Measurements from ENCODE around the gene SYT17. TPM values are rescaled to one million over a fixed set of nuclear protein-coding genes. Genes with fewer than 3 reads are reported as not detected.
A peak's percentile ranks its signal among the peaks of the same experiment; 100 is the strongest.

The SYT17 gene
- total and polyA plus RNA-seq, 9 donors: 3.1 to 7.1 (median 4.6) TPM

- H3K27ac ChIP-seq (ENCODE audit: low read length): no peak overlapping the region
- H3K4me1 ChIP-seq (ENCODE audit: control insufficient read depth, insufficient read depth, low read length): no peaks in the 10 kb centered on the region
- no peaks in the 10 kb centered on the region for H3K36me3 ChIP-seq (ENCODE audit: control insufficient read depth, insufficient read depth, low read length)
- WGBS (ENCODE audit: insufficient coverage): 66% methylated on average over 2 of the region's 2 CpGs
- no peaks in the 10 kb centered on the region for H3K9me3 ChIP-seq (replicated peaks; ENCODE audit: control insufficient read depth, low read depth, low read length)
- H3K4me3 ChIP-seq (ENCODE audit: low read length): no peak overlapping the region
- peak; percentile 20 for DNase-seq
- H3K27me3 ChIP-seq (ENCODE audit: control insufficient read depth, insufficient read depth, low read length): peaks cover 2% of the 10 kb centered on the region
These were observed 136.7 kb downstream of the SYT17 start for GRCh38 chr16:19304750-19305149.

GRCh38 chr16:19305443-19305842 lies 137.4 kb downstream of the SYT17 start:
- no peak overlapping the region for H3K4me3 ChIP-seq (ENCODE audit: low read length)
- DNase-seq: no peak
- H3K9me3 ChIP-seq (replicated peaks; ENCODE audit: control insufficient read depth, low read depth, low read length): no peaks in the 10 kb centered on the region
- H3K4me1 ChIP-seq (ENCODE audit: control insufficient read depth, insufficient read depth, low read length): no peaks in the 10 kb centered on the region
- no peaks in the 10 kb centered on the region for H3K36me3 ChIP-seq (ENCODE audit: control insufficient read depth, insufficient read depth, low read length)
- WGBS (ENCODE audit: insufficient coverage): 100% methylated on average over 1 of the region's 2 CpGs
- H3K27me3 ChIP-seq (ENCODE audit: control insufficient read depth, insufficient read depth, low read length): peaks cover 2% of the 10 kb centered on the region
- no peak overlapping the region for H3K27ac ChIP-seq (ENCODE audit: low read length)

- no peak for DNase-seq
- WGBS (ENCODE audit: insufficient coverage): 72% methylated on average over 8 of the region's 8 CpGs
- Histone ChIP-seq H3K4me1 (ENCODE audit: control insufficient read depth, insufficient read depth, low read length) (no peaks in the 10 kb centered on the region), H3K27ac (ENCODE audit: low read length) (no peak overlapping the region), H3K4me3 (ENCODE audit: low read length) (no peak overlapping the region), H3K9me3 (replicated peaks; ENCODE audit: control insufficient read depth, low read depth, low read length) (no peaks in the 10 kb centered on the region), H3K36me3 (ENCODE audit: control insufficient read depth, insufficient read depth, low read length) (no peaks in the 10 kb centered on the region), H3K27me3 (ENCODE audit: control insufficient read depth, insufficient read depth, low read length) (peaks cover 2% of the 10 kb centered on the region)
These were observed 139.7 kb downstream of the SYT17 start for GRCh38 chr16:19307587-19308241.

- DNase-seq: no peak
- peaks cover 2% of the 10 kb centered on the region for H3K27me3 ChIP-seq (ENCODE audit: control insufficient read depth, insufficient read depth, low read length)
- 60% methylated on average over 1 of the region's 1 CpG for WGBS (ENCODE audit: insufficient coverage)
- no peaks in the 10 kb centered on the region for H3K4me1 ChIP-seq (ENCODE audit: control insufficient read depth, insufficient read depth, low read length)
- H3K9me3 ChIP-seq (replicated peaks; ENCODE audit: control insufficient read depth, low read depth, low read length): no peaks in the 10 kb centered on the region
- no peak overlapping the region for H3K27ac ChIP-seq (ENCODE audit: low read length)
- H3K36me3 ChIP-seq (ENCODE audit: control insufficient read depth, insufficient read depth, low read length): no peaks in the 10 kb centered on the region
- no peak overlapping the region for H3K4me3 ChIP-seq (ENCODE audit: low read length)
These were observed 140.4 kb downstream of the SYT17 start for GRCh38 chr16:19308392-19308791.

GRCh38 chr16:19309178-19309577 lies 141.1 kb downstream of the SYT17 start:
- Histone ChIP-seq H3K27me3 (ENCODE audit: control insufficient read depth, insufficient read depth, low read length) (peaks cover 2% of the 10 kb centered on the region), H3K36me3 (ENCODE audit: control insufficient read depth, insufficient read depth, low read length) (no peaks in the 10 kb centered on the region), H3K9me3 (replicated peaks; ENCODE audit: control insufficient read depth, low read depth, low read length) (no peaks in the 10 kb centered on the region), H3K4me3 (ENCODE audit: low read length) (no peak overlapping the region), H3K4me1 (ENCODE audit: control insufficient read depth, insufficient read depth, low read length) (no peaks in the 10 kb centered on the region), H3K27ac (ENCODE audit: low read length) (no peak overlapping the region)
- DNase-seq: no peak
- WGBS (ENCODE audit: insufficient coverage): 84% methylated on average over 4 of the region's 5 CpGs

GRCh38 chr16:19314718-19315425 lies 146.8 kb downstream of the SYT17 start:
- H3K36me3 ChIP-seq (ENCODE audit: control insufficient read depth, insufficient read depth, low read length): no peaks in the 10 kb centered on the region
- no peaks in the 10 kb centered on the region for H3K27me3 ChIP-seq (ENCODE audit: control insufficient read depth, insufficient read depth, low read length)
- no peak for DNase-seq
- no peaks in the 10 kb centered on the region for H3K4me1 ChIP-seq (ENCODE audit: control insufficient read depth, insufficient read depth, low read length)
- no peak overlapping the region for H3K27ac ChIP-seq (ENCODE audit: low read length)
- H3K4me3 ChIP-seq (ENCODE audit: low read length): no peak overlapping the region
- WGBS (ENCODE audit: insufficient coverage): 92% methylated on average over 2 of the region's 2 CpGs
- no peaks in the 10 kb centered on the region for H3K9me3 ChIP-seq (replicated peaks; ENCODE audit: control insufficient read depth, low read depth, low read length)

GRCh38 chr16:19315889-19316433 lies 147.9 kb downstream of the SYT17 start:
- Histone ChIP-seq H3K9me3 (replicated peaks; ENCODE audit: control insufficient read depth, low read depth, low read length) (no peaks in the 10 kb centered on the region), H3K27me3 (ENCODE audit: control insufficient read depth, insufficient read depth, low read length) (no peaks in the 10 kb centered on the region), H3K27ac (ENCODE audit: low read length) (no peak overlapping the region), H3K36me3 (ENCODE audit: control insufficient read depth, insufficient read depth, low read length) (no peaks in the 10 kb centered on the region), H3K4me3 (ENCODE audit: low read length) (no peak overlapping the region), H3K4me1 (ENCODE audit: control insufficient read depth, insufficient read depth, low read length) (no peaks in the 10 kb centered on the region)
- DNase-seq: no peak
- WGBS (ENCODE audit: insufficient coverage): 100% methylated on average over 1 of the region's 5 CpGs

- DNase-seq: no peak
- Histone ChIP-seq H3K27ac (ENCODE audit: low read length) (no peak overlapping the region), H3K4me1 (ENCODE audit: control insufficient read depth, insufficient read depth, low read length) (no peaks in the 10 kb centered on the region), H3K4me3 (ENCODE audit: low read length) (no peak overlapping the region), H3K27me3 (ENCODE audit: control insufficient read depth, insufficient read depth, low read length) (no peaks in the 10 kb centered on the region), H3K36me3 (ENCODE audit: control insufficient read depth, insufficient read depth, low read length) (no peaks in the 10 kb centered on the region), H3K9me3 (replicated peaks; ENCODE audit: control insufficient read depth, low read depth, low read length) (no peaks in the 10 kb centered on the region)
- whole genome bisulfite sequencing (ENCODE audit: insufficient coverage): 70% methylated on average over 2 of the region's 7 CpGs
These were observed 148.8 kb downstream of the SYT17 start for GRCh38 chr16:19316846-19317245.

Other genes starting within 250 kb of the SYT17 start
- gene SMG1, start 241.8 kb upstream of the SYT17 start, total RNA-seq: 42.4 TPM
- gene SMG1, start 241.8 kb upstream of the SYT17 start, polyA plus RNA-seq (ENCODE audit: insufficient read depth in 1 of 8, insufficient read length in 8 of 8, low replicate concordance in 1 of 8): 10 to 100 TPM; 24.7 to 49.5 (median 35.4) TPM
- gene TMC7, start 184.3 kb upstream of the SYT17 start, total RNA-seq: 0.84 TPM
- 1 to 10 TPM; 1.3 to 1.8 (median 1.6) TPM for gene TMC7, start 184.3 kb upstream of the SYT17 start, polyA plus RNA-seq (ENCODE audit: insufficient read depth in 1 of 8, insufficient read length in 8 of 8, low replicate concordance in 1 of 8)
- 30.2 TPM for gene COQ7, start 100.6 kb upstream of the SYT17 start, total RNA-seq
- gene COQ7, start 100.6 kb upstream of the SYT17 start, polyA plus RNA-seq (ENCODE audit: insufficient read depth in 1 of 8, insufficient read length in 8 of 8, low replicate concordance in 1 of 8): 10 to 100 TPM; 25.8 to 29.4 (median 27.0) TPM
- gene ITPRIPL2, start 54.3 kb upstream of the SYT17 start, total RNA-seq: 17.8 TPM
- 10 to 100 TPM; 12.9 to 40.6 (median 22.4) TPM for gene ITPRIPL2, start 54.3 kb upstream of the SYT17 start, polyA plus RNA-seq (ENCODE audit: insufficient read depth in 1 of 8, insufficient read length in 8 of 8, low replicate concordance in 1 of 8)
- not detected for gene CLEC19A, start 117.5 kb downstream of the SYT17 start, total RNA-seq
- under 1 TPM in 5 of 8 donors, not detected in 3; 0.08 to 0.19 (median 0.13) TPM for gene CLEC19A, start 117.5 kb downstream of the SYT17 start, polyA plus RNA-seq (ENCODE audit: insufficient read depth in 1 of 8, insufficient read length in 8 of 8, low replicate concordance in 1 of 8)
- gene TMC5, start 249.6 kb downstream of the SYT17 start, total RNA-seq: 0.04 TPM
- gene TMC5, start 249.6 kb downstream of the SYT17 start, polyA plus RNA-seq (ENCODE audit: insufficient read depth in 1 of 8, insufficient read length in 8 of 8, low replicate concordance in 1 of 8): 1 to 10 TPM in 1 of 8 donors, under 1 TPM in 6, not detected in 1; 0.11 to 4.2 (median 0.29) TPM